Heart right ventricle (tissue), 16 donors: ENCODE measurements around the gene OGFRL1. TPM values are rescaled to one million over a fixed set of nuclear protein-coding genes. Genes with fewer than 3 reads are reported as not detected.

Experiments used
- ATAC-seq, 8 donors: fragments of 200-7000 bp; cut with Tn5 transposase; one replicate each; pipeline ENCODE4 v1.9.1; 2020; ENCODE audit warnings: mild to moderate bottlenecking in 8 of 8, moderate library complexity in 8 of 8, moderate number of reproducible peaks in 1 of 8
- DNase-seq, 2 donors: peaks; one replicate each; pipeline ENCODE4 v3.0.0-alpha.2; 2020
- H3K27ac ChIP-seq, 10 donors: fragments of 200-600 bp; sonication (generic) in 2 of 10; one replicate each; pipeline versions ENCODE4 v1.5.0 to v1.8.0; 2020 to 2022; ENCODE audit warnings: mild to moderate bottlenecking in 3 of 10
- H3K27me3 ChIP-seq, 7 donors: fragments of 200-600 bp; one replicate each; pipeline ENCODE4 v1.8.0; 2021 to 2022; ENCODE audit warnings: mild to moderate bottlenecking in 2 of 7
- H3K36me3 ChIP-seq, 9 donors: fragments of 200-600 bp; sonication (generic) in 1 of 9; one replicate each; pipeline versions ENCODE4 v1.5.0 to v1.8.0; 2020 to 2022; ENCODE audit warnings: mild to moderate bottlenecking in 2 of 9
- H3K4me1 ChIP-seq, 9 donors: fragments of 200-600 bp; sonication (generic) in 1 of 9; one replicate each; pipeline versions ENCODE4 v1.5.0 to v1.8.0; 2020 to 2022; ENCODE audit warnings: mild to moderate bottlenecking in 4 of 9
- H3K4me3 ChIP-seq, 10 donors: fragments of 200-600 bp; sonication (generic) in 2 of 10; one replicate each; pipeline versions ENCODE4 v1.5.0 to v1.8.0; 2020 to 2022; ENCODE audit warnings: mild to moderate bottlenecking in 7 of 10, moderate library complexity in 2 of 10
- H3K9me3 ChIP-seq, 11 donors: fragments of 200-600 bp in 10 of 11; sonication (generic) in 2 of 11; one replicate each; pipeline versions ENCODE4 v1.5.0 to v1.8.0; 2013 to 2022; ENCODE audit warnings: mild to moderate bottlenecking in 2 of 11, control low read depth in 1 of 11, moderate library complexity in 1 of 11
- WGBS, 2 donors: extraction: QIAGEN DNeasy Blood & Tissue Kit; methylation state at CpG; one replicate each; pipeline ENCODE4 v1.1.7; 2013; ENCODE audit warnings: inconsistent platforms in 1 of 2; 5-methylcytosine and 5-hydroxymethylcytosine counted together
- intact Hi-C, 10 donors: fragments of 100-400 bp; cut with DNase I; formaldehyde crosslinking; loops; one replicate each; pipeline versions ENCODE4 v1.11.1 to v1.14.2; 2022
- polyA plus RNA-seq, 2 donors: library from polyadenylated mRNA; stranded (reverse); fragments of 200-250 nt; gene quantifications; one replicate each; pipeline ENCODE4 v1.2.3, GENCODE V29; 2013
- total RNA-seq, 10 donors: library from RNA; stranded (reverse); fragmentation: NEBNext Ultra II Directional in 3 of 10; extraction: Animal tissue kit (Norgen Biotek cat#: 25700) in 3 of 10; gene quantifications; one replicate each; pipeline versions ENCODE4 v1.2.1 to v1.2.4, GENCODE V29; 2021 to 2023
- TF ChIP-seq, protein P1 (sequence below), 9 donors: fragments of 200-600 bp; sonication (generic) in 2 of 9; IDR thresholded peaks; one replicate each; pipeline versions ENCODE4 v1.5.0 to v1.8.0; 2021 to 2022; ENCODE audit warnings: antibody characterized with exemption in 9 of 9, mild to moderate bottlenecking in 5 of 9, moderate library complexity in 1 of 9
- donor health status: Arrhythmogenic right ventricular cardiomyopathy.
- donor health status: ischemic (EF 13 %, LVEDD 7.1; RV severe dilation, severe dysfunction).
- donor health status: healthy with polysubstance abuse.
- donor health status: DM: no; HTN: yes; CAD: no.
- donor health status: DM: no; HTN: no; CAD: no.
- donor health status: ischemic (EF 25% LVEDD 6.9; RV normal size, moderate dysfunction).
- donor health status: ischemic (EF 25% LVEDD 5.7; RV mildly dilated, moderate dysfunction).
- donor health status: healthy.
- donor health status: DM: yes; HTN: yes; CAD: no.
- donor health status: Ischemic cardiomyopathy.
- donor health status: ischemic (EF 35%, LVEDD 5.7; RV mildly dilated, moderate dysfunction).
- donor health status: nonischemic (EF 11% LVEDD 7.7; RV severe dilation, severe dysfunction).
- donor health status: DM: yes; HTN: yes; CAD: no.
- donor health status: PGD.
- donor health status: ischemic (EF 29% LVEDD 5.4; RV normal size, mild dysfunction).
- donor health status: nonischemic (EF 23%, LVEDD 6.1; RV moderate dilation, normal function).

OGFRL1 gene
- total and polyA plus RNA-seq, 12 donors, result 2.4 to 12.9 (median 7.6) TPM

DNA sequence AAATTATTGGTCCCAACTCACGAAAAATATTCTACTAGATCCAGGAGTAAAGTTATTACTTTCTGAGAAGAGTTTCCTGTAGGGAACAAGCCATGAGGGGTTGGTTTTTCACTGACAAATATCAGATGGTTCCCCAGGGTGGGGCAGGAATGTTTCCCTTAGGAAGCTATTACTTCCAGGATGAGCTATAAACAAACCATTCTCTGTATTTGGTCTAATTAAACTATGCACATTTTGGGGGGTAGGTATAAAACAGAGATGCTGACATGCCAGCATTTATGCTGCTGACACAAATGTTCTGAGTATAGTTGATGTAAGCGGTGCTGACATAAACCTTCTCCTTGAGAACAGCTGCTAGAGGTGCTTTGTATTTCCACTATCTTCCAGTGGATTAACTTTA is 54.2 kb downstream of the OGFRL1 start:
- Histone ChIP-seq H3K9me3 (no peaks in the 10 kb centered on the region), H3K27me3 (no peaks in the 10 kb centered on the region), H3K27ac (peak overlapping the region in 2 of 10 donors; percentile 10 to 18), H3K4me3 (no peak overlapping the region), H3K4me1 (peaks cover 0 to 19% (median 10%) of the 10 kb centered on the region in 9 donors), H3K36me3 (no peaks in the 10 kb centered on the region)
- TF ChIP-seq, protein P1, sequence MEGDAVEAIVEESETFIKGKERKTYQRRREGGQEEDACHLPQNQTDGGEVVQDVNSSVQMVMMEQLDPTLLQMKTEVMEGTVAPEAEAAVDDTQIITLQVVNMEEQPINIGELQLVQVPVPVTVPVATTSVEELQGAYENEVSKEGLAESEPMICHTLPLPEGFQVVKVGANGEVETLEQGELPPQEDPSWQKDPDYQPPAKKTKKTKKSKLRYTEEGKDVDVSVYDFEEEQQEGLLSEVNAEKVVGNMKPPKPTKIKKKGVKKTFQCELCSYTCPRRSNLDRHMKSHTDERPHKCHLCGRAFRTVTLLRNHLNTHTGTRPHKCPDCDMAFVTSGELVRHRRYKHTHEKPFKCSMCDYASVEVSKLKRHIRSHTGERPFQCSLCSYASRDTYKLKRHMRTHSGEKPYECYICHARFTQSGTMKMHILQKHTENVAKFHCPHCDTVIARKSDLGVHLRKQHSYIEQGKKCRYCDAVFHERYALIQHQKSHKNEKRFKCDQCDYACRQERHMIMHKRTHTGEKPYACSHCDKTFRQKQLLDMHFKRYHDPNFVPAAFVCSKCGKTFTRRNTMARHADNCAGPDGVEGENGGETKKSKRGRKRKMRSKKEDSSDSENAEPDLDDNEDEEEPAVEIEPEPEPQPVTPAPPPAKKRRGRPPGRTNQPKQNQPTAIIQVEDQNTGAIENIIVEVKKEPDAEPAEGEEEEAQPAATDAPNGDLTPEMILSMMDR (IDR thresholded peaks at IDR 0.05), result no peak
- intact Hi-C loops, result loop anchor here in 4 of 10 donors (10.0 kb wide), 5 partner anchors 58 to 388 kb away; partner anchors contain the start of genes B3GAT2 (in 1 of the 4) and OGFRL1 (in 1 of the 4)
- ATAC-seq (no peak), DNase-seq (no peak)
- WGBS, 2 donors, result 69 to 73% methylated on average over 2 of the region's 2 CpGs

DNA sequence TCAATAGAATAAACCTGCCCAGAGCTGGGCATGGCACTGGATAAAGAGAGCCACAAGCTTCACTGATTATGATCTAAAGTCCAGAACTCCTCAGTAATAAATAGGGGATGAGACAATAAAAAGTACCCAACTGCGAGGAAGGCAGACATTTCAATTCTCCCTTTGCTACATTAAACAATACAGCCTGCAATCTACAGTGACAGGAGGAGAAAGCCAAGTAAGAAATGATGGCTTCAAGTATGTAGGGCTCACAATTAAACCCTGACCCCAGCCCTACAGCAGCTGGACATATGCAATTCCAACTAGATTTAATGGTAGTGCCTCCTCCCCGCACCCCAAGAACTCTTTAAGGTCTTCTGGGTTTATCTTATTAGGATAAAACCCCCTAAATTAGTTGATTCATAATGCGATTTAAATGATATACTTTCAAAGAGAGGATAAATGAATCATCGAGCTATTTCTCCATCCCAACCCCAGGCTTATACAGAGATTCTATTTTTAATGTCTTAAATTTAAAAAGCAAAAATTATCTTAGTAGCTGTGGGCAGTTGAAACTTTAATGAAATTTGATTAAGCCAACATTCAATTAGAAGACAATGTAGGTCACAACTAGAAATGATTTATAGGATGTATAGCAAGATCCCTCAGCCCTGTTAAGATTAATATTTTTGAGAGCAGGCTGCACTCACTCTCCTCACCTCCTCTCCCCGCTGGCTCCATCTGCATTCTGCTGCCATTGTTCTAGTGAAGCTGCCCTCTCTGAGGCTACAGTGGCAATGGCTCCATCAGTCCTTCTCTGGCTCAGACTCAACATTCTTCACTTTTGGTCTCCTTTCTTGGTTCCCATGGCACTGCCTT is 57.1 kb downstream of the OGFRL1 start:
- H3K27me3 ChIP-seq, result no peaks in the 10 kb centered on the region
- DNase-seq (no peak), ATAC-seq (no peak)
- H3K4me1 ChIP-seq, result peaks cover 0 to 41% (median 23%) of the 10 kb centered on the region in 9 donors
- no peak overlapping the region for H3K27ac ChIP-seq
- TF ChIP-seq, protein P1 (IDR thresholded peaks at IDR 0.05), result no peak
- intact Hi-C loops, result loop anchor here in 8 of 10 donors (2.0 to 10.0 kb wide), 9 partner anchors 53 to 391 kb away; partner anchors contain the start of genes B3GAT2 (in 1 of the 8) and OGFRL1 (in 1 of the 8)
- H3K9me3 ChIP-seq, result no peaks in the 10 kb centered on the region
- H3K4me3 ChIP-seq, result no peak overlapping the region
- 92 to 93% methylated on average over 5 of the region's 5 CpGs for WGBS, 2 donors
- no peaks in the 10 kb centered on the region for H3K36me3 ChIP-seq

DNA sequence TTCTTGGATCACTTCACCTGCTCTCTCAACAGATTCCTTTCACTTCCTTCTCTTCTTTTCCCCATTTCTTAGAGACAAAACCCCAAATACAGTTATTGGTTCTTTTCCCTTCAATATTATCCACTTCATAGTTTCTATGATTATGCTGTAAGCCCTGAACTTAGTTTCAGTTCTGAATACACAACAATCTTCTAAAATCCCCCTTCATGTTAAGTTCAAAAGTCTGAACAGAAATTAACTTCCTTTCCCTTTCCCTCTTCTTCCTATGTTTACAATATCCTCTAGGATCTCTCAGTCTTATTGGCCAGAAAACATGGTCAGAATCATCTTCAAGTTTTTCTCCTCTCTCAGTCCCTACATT is 57.7 kb downstream of the OGFRL1 start:
- no peaks in the 10 kb centered on the region for H3K36me3 ChIP-seq
- ATAC-seq, result no peak
- H3K9me3 ChIP-seq, result no peaks in the 10 kb centered on the region
- no peak overlapping the region for H3K4me3 ChIP-seq
- H3K27ac ChIP-seq, result no peak overlapping the region
- H3K27me3 ChIP-seq, result no peaks in the 10 kb centered on the region
- H3K4me1 ChIP-seq, result peaks cover 0 to 47% (median 28%) of the 10 kb centered on the region in 9 donors
- no peak for DNase-seq
- TF ChIP-seq, protein P1 (IDR thresholded peaks at IDR 0.05), result no peak
- intact Hi-C loops, result loop anchor here in 8 of 10 donors (2.0 to 10.0 kb wide), 9 partner anchors 54 to 392 kb away; partner anchors contain the start of genes B3GAT2 (in 1 of the 8) and OGFRL1 (in 1 of the 8)

DNA sequence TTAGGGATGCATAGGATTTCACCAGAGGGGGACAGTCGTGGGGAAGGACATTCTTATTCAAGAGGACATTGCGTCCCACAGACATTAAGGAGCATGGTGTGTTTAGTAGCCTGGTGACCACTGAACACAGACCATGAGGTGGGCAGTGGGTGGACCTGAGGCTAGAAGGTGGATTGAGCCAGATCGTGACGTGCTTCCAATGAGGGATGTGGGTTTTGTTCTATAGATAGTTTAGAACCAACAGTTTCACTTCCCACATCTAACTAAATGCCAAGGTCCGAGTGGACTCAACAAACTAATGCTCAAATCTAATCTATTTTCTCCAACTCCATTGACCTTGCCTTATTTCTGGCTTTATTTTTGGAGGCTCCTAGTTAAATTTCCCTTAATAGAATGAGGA is 58.5 kb downstream of the OGFRL1 start:
- H3K4me1 ChIP-seq, result peaks cover 0 to 49% (median 26%) of the 10 kb centered on the region in 9 donors
- no peaks in the 10 kb centered on the region for H3K27me3 ChIP-seq
- no peaks in the 10 kb centered on the region for H3K9me3 ChIP-seq
- ATAC-seq (peak in 2 of 8 donors; percentile 16 to 31), DNase-seq (no peak)
- intact Hi-C loops, result loop anchor here in 8 of 10 donors (2.0 to 10.0 kb wide), 9 partner anchors 55 to 392 kb away; partner anchors contain the start of genes B3GAT2 (in 1 of the 8) and OGFRL1 (in 1 of the 8)
- TF ChIP-seq, protein P1 (IDR thresholded peaks at IDR 0.05), result no peak
- H3K36me3 ChIP-seq, result no peaks in the 10 kb centered on the region
- 89 to 93% methylated on average over 5 of the region's 5 CpGs for WGBS, 2 donors
- no peak overlapping the region for H3K4me3 ChIP-seq
- no peak overlapping the region for H3K27ac ChIP-seq
